ENCODE measurements around the gene MTCL1. TPM values are rescaled to one million over a fixed set of nuclear protein-coding genes. Genes with fewer than 3 reads are reported as not detected.

MTCL1 gene
- polyA plus RNA-seq, 1 experiment, result 56.6 TPM

DNA sequence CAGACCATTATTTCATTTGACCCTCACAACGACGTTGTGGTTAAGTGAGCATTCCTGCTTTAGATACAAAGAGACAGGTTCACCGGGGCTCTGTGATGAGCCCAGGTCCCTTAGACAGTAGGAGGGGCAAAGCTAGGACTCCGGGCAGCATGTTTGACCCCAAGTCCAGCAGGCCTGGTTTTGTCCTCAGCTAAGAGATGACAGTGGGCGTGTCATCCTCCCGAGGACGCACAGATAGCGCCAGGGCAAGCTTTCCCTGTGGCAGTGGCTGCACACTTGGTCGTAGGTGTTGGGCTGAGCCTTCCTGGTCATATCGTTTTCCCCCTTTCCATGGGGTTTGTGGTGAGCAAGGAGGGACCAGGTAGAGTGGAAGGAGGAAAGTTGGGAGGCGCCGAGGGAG lies 76.3 kb downstream of the MTCL1 start:
- peak overlapping the region; percentile 21 for H3K27ac ChIP-seq (ENCODE audit: low read depth, low read length)
- H3K4me3 ChIP-seq (ENCODE audit: low read depth, low read length), result no peak overlapping the region
- no peak for DNase-seq (ENCODE audit: low read depth, low spot score)
- TF ChIP-seq, protein P1, sequence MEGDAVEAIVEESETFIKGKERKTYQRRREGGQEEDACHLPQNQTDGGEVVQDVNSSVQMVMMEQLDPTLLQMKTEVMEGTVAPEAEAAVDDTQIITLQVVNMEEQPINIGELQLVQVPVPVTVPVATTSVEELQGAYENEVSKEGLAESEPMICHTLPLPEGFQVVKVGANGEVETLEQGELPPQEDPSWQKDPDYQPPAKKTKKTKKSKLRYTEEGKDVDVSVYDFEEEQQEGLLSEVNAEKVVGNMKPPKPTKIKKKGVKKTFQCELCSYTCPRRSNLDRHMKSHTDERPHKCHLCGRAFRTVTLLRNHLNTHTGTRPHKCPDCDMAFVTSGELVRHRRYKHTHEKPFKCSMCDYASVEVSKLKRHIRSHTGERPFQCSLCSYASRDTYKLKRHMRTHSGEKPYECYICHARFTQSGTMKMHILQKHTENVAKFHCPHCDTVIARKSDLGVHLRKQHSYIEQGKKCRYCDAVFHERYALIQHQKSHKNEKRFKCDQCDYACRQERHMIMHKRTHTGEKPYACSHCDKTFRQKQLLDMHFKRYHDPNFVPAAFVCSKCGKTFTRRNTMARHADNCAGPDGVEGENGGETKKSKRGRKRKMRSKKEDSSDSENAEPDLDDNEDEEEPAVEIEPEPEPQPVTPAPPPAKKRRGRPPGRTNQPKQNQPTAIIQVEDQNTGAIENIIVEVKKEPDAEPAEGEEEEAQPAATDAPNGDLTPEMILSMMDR (IDR thresholded peaks at IDR 0.05; ENCODE audit: low read depth, low read length), result no peak
- H3K27me3 ChIP-seq (ENCODE audit: control insufficient read depth, insufficient read depth, low read length), result no peaks in the 10 kb centered on the region
- CTCF ChIA-PET, result interaction anchor here (1.2 kb wide), 1 partner anchor 12 kb away, joined by 3 read pairs; no protein-coding TSS in a partner anchor
- no peaks in the 10 kb centered on the region; the same call in 1 of the 2 replicates for H3K9me3 ChIP-seq (ENCODE audit: control insufficient read depth, insufficient read depth, low read length)
- POLR2A ChIA-PET, result no interaction called here

DNA sequence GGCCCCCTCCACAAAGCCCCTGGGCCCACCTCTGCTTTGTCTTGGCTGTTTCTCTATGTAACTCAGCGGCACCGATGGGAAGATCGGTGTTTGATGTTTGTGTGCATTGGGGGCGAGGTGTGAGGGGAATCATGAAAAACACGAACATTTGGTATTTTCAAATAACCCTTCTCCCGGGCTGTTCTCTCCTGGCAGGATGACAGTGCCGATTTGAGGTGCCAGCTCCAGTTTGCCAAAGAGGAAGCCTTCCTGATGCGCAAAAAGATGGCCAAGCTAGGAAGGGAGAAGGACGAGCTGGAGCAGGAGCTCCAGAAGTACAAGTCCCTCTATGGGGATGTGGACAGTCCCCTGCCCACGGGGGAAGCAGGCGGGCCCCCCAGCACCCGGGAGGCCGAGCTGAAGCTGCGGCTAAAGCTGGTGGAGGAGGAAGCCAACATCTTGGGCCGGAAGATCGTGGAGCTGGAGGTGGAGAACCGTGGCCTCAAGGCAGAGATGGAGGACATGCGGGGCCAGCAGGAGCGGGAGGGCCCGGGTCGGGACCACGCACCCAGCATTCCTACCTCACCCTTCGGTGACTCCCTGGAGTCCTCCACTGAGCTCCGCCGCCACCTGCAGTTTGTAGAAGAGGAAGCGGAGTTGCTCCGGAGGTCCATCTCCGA lies 78.1 kb downstream of the MTCL1 start:
- Histone ChIP-seq H3K27ac (ENCODE audit: low read depth, low read length) (no peak overlapping the region), H3K9me3 (ENCODE audit: control insufficient read depth, insufficient read depth, low read length) (no peaks in the 10 kb centered on the region; the same call in 1 of the 2 replicates), H3K4me3 (ENCODE audit: low read depth, low read length) (no peak overlapping the region), H3K27me3 (ENCODE audit: control insufficient read depth, insufficient read depth, low read length) (no peaks in the 10 kb centered on the region)
- CTCF ChIA-PET, result no interaction called here
- TF ChIP-seq, protein P1 (IDR thresholded peaks at IDR 0.05; ENCODE audit: low read depth, low read length), result no peak
- POLR2A ChIA-PET, result no interaction called here
- no peak for DNase-seq (ENCODE audit: low read depth, low spot score)

DNA sequence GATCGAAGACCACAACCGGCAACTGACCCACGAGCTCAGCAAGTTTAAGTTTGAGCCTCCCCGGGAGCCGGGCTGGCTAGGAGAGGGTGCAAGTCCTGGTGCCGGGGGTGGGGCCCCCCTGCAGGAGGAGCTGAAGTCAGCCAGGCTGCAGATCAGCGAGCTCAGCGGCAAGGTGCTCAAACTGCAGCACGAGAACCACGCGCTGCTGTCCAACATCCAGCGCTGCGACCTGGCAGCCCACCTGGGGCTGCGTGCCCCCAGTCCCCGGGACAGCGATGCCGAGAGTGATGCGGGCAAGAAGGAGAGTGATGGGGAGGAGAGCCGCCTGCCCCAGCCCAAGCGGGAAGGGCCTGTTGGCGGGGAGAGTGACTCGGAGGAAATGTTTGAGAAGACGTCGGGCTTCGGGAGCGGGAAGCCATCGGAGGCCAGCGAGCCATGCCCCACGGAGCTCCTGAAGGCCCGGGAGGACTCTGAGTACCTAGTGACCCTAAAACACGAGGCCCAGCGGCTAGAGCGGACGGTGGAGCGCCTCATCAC lies 78.7 kb downstream of the MTCL1 start:
- ChIA-PET POLR2A (interaction anchor here (0.7 kb wide), 1 partner anchor 10 kb away, joined by 5 read pairs; no protein-coding TSS in a partner anchor), CTCF (no interaction called here)
- Histone ChIP-seq H3K27ac (ENCODE audit: low read depth, low read length) (no peak overlapping the region), H3K9me3 (ENCODE audit: control insufficient read depth, insufficient read depth, low read length) (no peaks in the 10 kb centered on the region; the same call in 1 of the 2 replicates), H3K4me3 (ENCODE audit: low read depth, low read length) (no peak overlapping the region), H3K27me3 (ENCODE audit: control insufficient read depth, insufficient read depth, low read length) (no peaks in the 10 kb centered on the region)
- no peak for DNase-seq (ENCODE audit: low read depth, low spot score)
- TF ChIP-seq, protein P1 (IDR thresholded peaks at IDR 0.05; ENCODE audit: low read depth, low read length), result no peak

DNA sequence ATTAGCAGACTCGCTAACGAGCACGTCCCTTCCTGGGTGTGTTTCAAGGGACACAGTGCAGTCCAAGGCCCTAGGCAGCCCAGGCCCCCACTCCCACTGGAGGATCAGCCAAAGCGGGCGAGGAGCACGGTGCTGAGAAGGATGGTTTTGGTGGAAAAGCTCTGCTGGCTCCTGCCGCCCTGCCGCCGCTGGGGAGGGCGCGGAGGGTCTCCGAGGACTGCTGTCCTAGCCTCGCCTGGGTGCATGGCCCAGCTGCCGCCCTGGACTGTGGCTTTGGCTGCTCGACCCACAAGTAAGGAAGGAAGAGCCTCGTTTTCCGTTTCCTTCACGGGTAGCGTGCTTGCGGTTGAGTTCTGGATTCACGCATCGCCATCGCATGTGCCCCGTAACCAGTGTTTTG lies 79.9 kb downstream of the MTCL1 start:
- H3K9me3 ChIP-seq (ENCODE audit: control insufficient read depth, insufficient read depth, low read length), result no peaks in the 10 kb centered on the region; the same call in 1 of the 2 replicates
- POLR2A ChIA-PET, result no interaction called here

More for the DNA sequence above, 79.9 kb downstream of the MTCL1 start:
- TF ChIP-seq, protein P1 (IDR thresholded peaks at IDR 0.05; ENCODE audit: low read depth, low read length), result no peak
- no peak overlapping the region for H3K4me3 ChIP-seq (ENCODE audit: low read depth, low read length)
- H3K27ac ChIP-seq (ENCODE audit: low read depth, low read length), result no peak overlapping the region
- H3K27me3 ChIP-seq (ENCODE audit: control insufficient read depth, insufficient read depth, low read length), result no peaks in the 10 kb centered on the region
- CTCF ChIA-PET, result no interaction called here
- no peak for DNase-seq (ENCODE audit: low read depth, low spot score)

Measured in AG04450 (cell line).